H9 (cell line): ENCODE data around the gene ANKRD23. TPM values are rescaled to one million over a fixed set of nuclear protein-coding genes. Genes with fewer than 3 reads are reported as not detected.

Experiments
- DNase-seq: peaks from one replicate; pipeline ENCODE4 v3.0.0-alpha.2; 2017
- H2AFZ ChIP-seq: one replicate; pipeline ENCODE4 v1.6.1; 2013; ENCODE audit warnings: mild to moderate bottlenecking, low read length, control low read depth, moderate library complexity
- H2AK5ac ChIP-seq: 2 replicates; pipeline ENCODE4 v1.6.1; 2013; ENCODE audit warnings: low read length, control low read depth, mixed read lengths; ENCODE audit not compliant: insufficient read length
- H2BK120ac ChIP-seq: one replicate; pipeline ENCODE4 v1.6.1; 2013; ENCODE audit warnings: low read depth, mild to moderate bottlenecking, low read length, control low read depth, inconsistent platforms; ENCODE audit not compliant: poor library complexity, severe bottlenecking
- H2BK12ac ChIP-seq: 2 replicates; pipeline ENCODE4 v1.6.1; 2013; ENCODE audit warnings: low read length, control low read depth, mixed read lengths, low read depth; ENCODE audit not compliant: insufficient read length
- H2BK15ac ChIP-seq: 2 replicates; pipeline ENCODE4 v1.6.1; 2013; ENCODE audit warnings: low read depth, low read length, control low read depth
- H2BK20ac ChIP-seq: one replicate; pipeline ENCODE4 v1.6.1; 2013; ENCODE audit warnings: low read depth, mild to moderate bottlenecking, low read length, control low read depth, inconsistent platforms; ENCODE audit not compliant: poor library complexity, severe bottlenecking
- H2BK5ac ChIP-seq: 2 replicates; pipeline ENCODE4 v1.6.1; 2013; ENCODE audit warnings: low read length, control low read depth, mixed read lengths; ENCODE audit not compliant: insufficient read length
- H3K14ac ChIP-seq: 2 replicates; pipeline ENCODE4 v1.6.1; 2013; ENCODE audit warnings: low read length, control low read depth; ENCODE audit not compliant: insufficient read depth
- H3K18ac ChIP-seq: 2 replicates; pipeline ENCODE4 v1.6.1; 2013; ENCODE audit warnings: low read depth, mild to moderate bottlenecking, mixed read lengths, low read length, control low read depth; ENCODE audit not compliant: insufficient read length
- H3K23ac ChIP-seq: 2 replicates; pipeline ENCODE4 v1.6.1; 2013; ENCODE audit warnings: low read length, control low read depth, mixed read lengths, low read depth; ENCODE audit not compliant: insufficient read length
- H3K23me2 ChIP-seq: 2 replicates; pipeline ENCODE4 v1.6.1; 2013; ENCODE audit warnings: low read depth, mild to moderate bottlenecking, mixed read lengths, low read length, control low read depth; ENCODE audit not compliant: insufficient read length, poor library complexity, severe bottlenecking
- H3K27ac ChIP-seq: 2 replicates; pipeline ENCODE4 v1.5.1; 2013; ENCODE audit warnings: low read length, control low read depth, mixed read lengths, low read depth; ENCODE audit not compliant: insufficient read length
- H3K27me3 ChIP-seq: 2 replicates; pipeline ENCODE4 v1.6.1; 2013; ENCODE audit warnings: low read length, control low read depth, inconsistent platforms; ENCODE audit not compliant: insufficient read depth
- H3K4ac ChIP-seq: 2 replicates; pipeline ENCODE4 v1.6.1; 2013; ENCODE audit warnings: low read depth, mild to moderate bottlenecking, control low read depth, inconsistent platforms, low read length, moderate library complexity
- H3K4me1 ChIP-seq: 2 replicates; pipeline ENCODE4 v1.6.1; 2013; ENCODE audit warnings: low read length, control low read depth, inconsistent platforms; ENCODE audit not compliant: insufficient read depth
- H3K4me2 ChIP-seq: 2 replicates; pipeline ENCODE4 v1.6.1; 2013; ENCODE audit warnings: low read length, control low read depth, mixed read lengths; ENCODE audit not compliant: insufficient read length, insufficient read depth
- H3K56ac ChIP-seq: 2 replicates; pipeline ENCODE4 v1.6.1; 2013; ENCODE audit warnings: low read depth, mild to moderate bottlenecking, mixed read lengths, low read length, control low read depth; ENCODE audit not compliant: insufficient read length
- H3K79me1 ChIP-seq: 2 replicates; pipeline ENCODE4 v1.6.1; 2013; ENCODE audit warnings: low read depth, mild to moderate bottlenecking, moderate library complexity, low read length, control low read depth, inconsistent platforms; ENCODE audit not compliant: insufficient read depth, poor library complexity, severe bottlenecking
- H3K79me2 ChIP-seq: 2 replicates; pipeline ENCODE4 v1.6.1; 2013; ENCODE audit warnings: low read length, control low read depth, inconsistent platforms; ENCODE audit not compliant: insufficient read depth
- H3K9ac ChIP-seq: 2 replicates; pipeline ENCODE4 v1.6.1; 2013; ENCODE audit warnings: low read length, control low read depth, mixed read lengths; ENCODE audit not compliant: insufficient read length; ENCODE audit errors: extremely low read depth
- H3K9me3 ChIP-seq: one replicate; pipeline ENCODE4 v1.6.1; 2013; ENCODE audit warnings: low read depth, low read length, inconsistent platforms; ENCODE audit not compliant: control insufficient read depth
- H3T11ph ChIP-seq: one replicate; pipeline ENCODE4 v1.6.1; 2013; ENCODE audit warnings: mild to moderate bottlenecking, low read length, control low read depth, inconsistent platforms
- H4K20me1 ChIP-seq: one replicate; pipeline ENCODE4 v1.6.1; 2013; ENCODE audit not compliant: control insufficient read depth, insufficient read length, insufficient read depth
- H4K5ac ChIP-seq: 2 replicates; pipeline ENCODE4 v1.6.1; 2013; ENCODE audit warnings: low read depth, mild to moderate bottlenecking, mixed read lengths, low read length, control low read depth; ENCODE audit not compliant: insufficient read length
- H4K8ac ChIP-seq: replicated peaks from 2 replicates; pipeline ENCODE4 v1.6.1; 2013; ENCODE audit warnings: low read length, control low read depth, mixed read lengths, low read depth; ENCODE audit not compliant: insufficient read length
- H4K91ac ChIP-seq: 2 replicates; pipeline ENCODE4 v1.6.1; 2013; ENCODE audit warnings: low read depth, mild to moderate bottlenecking, moderate library complexity, mixed read lengths, low read length, control low read depth; ENCODE audit not compliant: insufficient read length
- H3K27ac Mint-ChIP-seq, 3 experiments: 2 replicates in 2 of 3; 3 replicates in 1 of 3; pipeline ENCODE4 v1.8.0; 2020 to 2021; ENCODE audit warnings: mixed read lengths in 3 of 3, mild to moderate bottlenecking in 1 of 3, moderate library complexity in 1 of 3
- H3K27me3 Mint-ChIP-seq: 2 replicates; pipeline ENCODE4 v1.8.0; 2021; ENCODE audit warnings: low read depth, mild to moderate bottlenecking, moderate library complexity, mixed read lengths
- H3K36me3 Mint-ChIP-seq, 3 experiments: 2 replicates in 2 of 3; 3 replicates in 1 of 3; pipeline ENCODE4 v1.8.0; 2020 to 2021; ENCODE audit warnings: low read depth in 3 of 3, mixed read lengths in 3 of 3; ENCODE audit not compliant: insufficient read depth in 1 of 3
- H3K4me1 Mint-ChIP-seq, 2 experiments: 2 replicates each; pipeline ENCODE4 v1.8.0; 2020; ENCODE audit warnings: mixed read lengths in 2 of 2
- H3K4me3 Mint-ChIP-seq, 2 experiments: 2 replicates in 1 of 2; 3 replicates in 1 of 2; pipeline ENCODE4 v1.8.0; 2020 to 2021; ENCODE audit warnings: mild to moderate bottlenecking in 2 of 2, mixed read lengths in 2 of 2, moderate library complexity in 1 of 2
- H3K9me3 Mint-ChIP-seq, 2 experiments: 2 replicates in 1 of 2; 3 replicates in 1 of 2; pipeline ENCODE4 v1.8.0; 2020; ENCODE audit warnings: mild to moderate bottlenecking in 2 of 2, mixed read lengths in 2 of 2, moderate library complexity in 1 of 2
- WGBS: extraction: QIAGEN DNeasy Blood & Tissue Kit; methylation state at CpG from one replicate; pipeline ENCODE4 v1.1.7; 2013; ENCODE audit warnings: missing lambda C conversion rate, low lambda C conversion rate, mixed read lengths; ENCODE audit not compliant: insufficient read length; ENCODE audit errors: extremely low coverage; 5-methylcytosine and 5-hydroxymethylcytosine counted together
- total RNA-seq: library from RNA; stranded (reverse); gene quantifications from 2 replicates; pipeline ENCODE4 v1.2.1, GENCODE V29; 2021
- TF ChIP-seq, protein P1 (sequence below): fragments of 200-600 bp; sonication (generic); conservative IDR thresholded peaks from 3 replicates; pipeline ENCODE4 v1.8.0; 2021; ENCODE audit warnings: antibody characterized with exemption, mild to moderate bottlenecking

Gene ANKRD23
- total RNA-seq, 1 experiment from 2014 or later, result 2.4 TPM

DNA sequence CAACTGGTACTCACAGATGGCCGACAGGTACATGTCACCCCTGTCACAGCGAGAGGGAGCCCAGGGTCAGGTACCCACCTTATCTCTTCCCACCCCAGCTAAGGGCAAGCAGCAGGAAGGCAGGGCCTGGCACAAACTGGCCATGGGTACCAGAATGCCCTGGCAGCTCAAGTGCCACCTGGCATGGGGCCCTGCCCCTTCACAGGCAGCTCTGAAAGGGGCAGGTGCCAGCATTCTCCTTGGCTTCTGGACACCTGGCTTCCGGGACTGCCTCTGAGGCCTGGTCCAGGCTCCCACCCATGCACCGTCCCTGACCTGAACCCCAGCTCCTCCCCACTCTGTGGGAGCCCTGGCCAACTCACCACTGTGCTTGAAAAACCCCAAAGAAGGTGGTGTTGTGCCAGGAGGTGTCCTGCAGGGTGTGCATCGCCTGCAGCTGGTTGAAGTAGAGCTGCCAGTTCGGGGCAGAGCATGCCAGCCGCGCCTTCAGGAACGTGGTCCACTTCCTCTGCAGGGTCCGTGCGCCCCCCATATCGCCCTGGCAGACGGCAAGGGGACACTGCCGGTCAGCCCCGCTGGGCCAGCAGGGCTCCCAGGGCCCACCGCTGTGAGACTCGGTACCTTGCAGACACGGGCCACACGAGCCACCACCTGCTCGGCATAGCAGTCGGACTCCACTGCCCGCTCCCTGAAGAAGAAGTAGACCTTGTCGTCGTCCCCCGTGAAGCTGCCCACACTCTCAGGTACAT is 20.7 kb upstream of the ANKRD23 start:
- peaks cover 12% of the 10 kb centered on the region in 2 experiments for H3K4me1 Mint-ChIP-seq
- Histone ChIP-seq H4K5ac (no peak overlapping the region), H3K56ac (no peak overlapping the region), H2BK20ac (no peak overlapping the region), H3K79me2 (peaks cover 10% of the 10 kb centered on the region; the same call in 1 of the 2 replicates), H4K91ac (no peak overlapping the region), H3K9me3 (no peaks in the 10 kb centered on the region), H3K9ac (no peak overlapping the region), H3K18ac (no peak overlapping the region), H3T11ph (no peak overlapping the region), H2AFZ (no peak overlapping the region), H2BK5ac (no peak overlapping the region), H2BK120ac (no peak overlapping the region), H3K27ac (no peak overlapping the region), H3K14ac (no peak overlapping the region), H4K8ac (no peak overlapping the region), H3K23ac (no peak overlapping the region), H2BK12ac (no peak overlapping the region), H3K4me1 (0 out of 2 replicates have a peak, but pooled peaks cover 3% of the 10 kb centered on the region), H2AK5ac (no peak overlapping the region), H3K27me3 (no peaks in the 10 kb centered on the region), H3K4me2 (no peak overlapping the region), H3K23me2 (peaks cover 10% of the 10 kb centered on the region), H4K20me1 (no peaks in the 10 kb centered on the region), H2BK15ac (no peak overlapping the region), H3K4ac (no peak overlapping the region), H3K79me1 (peaks cover 10% of the 10 kb centered on the region)
- TF ChIP-seq, protein P1, sequence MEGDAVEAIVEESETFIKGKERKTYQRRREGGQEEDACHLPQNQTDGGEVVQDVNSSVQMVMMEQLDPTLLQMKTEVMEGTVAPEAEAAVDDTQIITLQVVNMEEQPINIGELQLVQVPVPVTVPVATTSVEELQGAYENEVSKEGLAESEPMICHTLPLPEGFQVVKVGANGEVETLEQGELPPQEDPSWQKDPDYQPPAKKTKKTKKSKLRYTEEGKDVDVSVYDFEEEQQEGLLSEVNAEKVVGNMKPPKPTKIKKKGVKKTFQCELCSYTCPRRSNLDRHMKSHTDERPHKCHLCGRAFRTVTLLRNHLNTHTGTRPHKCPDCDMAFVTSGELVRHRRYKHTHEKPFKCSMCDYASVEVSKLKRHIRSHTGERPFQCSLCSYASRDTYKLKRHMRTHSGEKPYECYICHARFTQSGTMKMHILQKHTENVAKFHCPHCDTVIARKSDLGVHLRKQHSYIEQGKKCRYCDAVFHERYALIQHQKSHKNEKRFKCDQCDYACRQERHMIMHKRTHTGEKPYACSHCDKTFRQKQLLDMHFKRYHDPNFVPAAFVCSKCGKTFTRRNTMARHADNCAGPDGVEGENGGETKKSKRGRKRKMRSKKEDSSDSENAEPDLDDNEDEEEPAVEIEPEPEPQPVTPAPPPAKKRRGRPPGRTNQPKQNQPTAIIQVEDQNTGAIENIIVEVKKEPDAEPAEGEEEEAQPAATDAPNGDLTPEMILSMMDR, result no peak
- no peak for DNase-seq
- no peak overlapping the region for H3K4me3 Mint-ChIP-seq
- no peaks in the 10 kb centered on the region for H3K27me3 Mint-ChIP-seq
- H3K36me3 Mint-ChIP-seq, result peaks cover 29 to 68% (median 67%) of the 10 kb centered on the region in 3 experiments; a peak in 6 of 7 replicates
- no peaks in the 10 kb centered on the region for H3K9me3 Mint-ChIP-seq
- H3K27ac Mint-ChIP-seq, result no peak overlapping the region
- WGBS, result no CpG with 5 or more reads among the region's 25 CpGs
